T-helper 17 cell (primary cell): ENCODE data around the gene PRICKLE1. TPM values are rescaled to one million over a fixed set of nuclear protein-coding genes. Genes with fewer than 3 reads are reported as not detected.

Source experiments
- ATAC-seq: fragments of 150-1000 bp; cut with Tn5 transposase; 2 replicates; pipeline ENCODE4 v1.10.0; 2021; ENCODE audit warnings: mild to moderate bottlenecking, moderate library complexity
- DNase-seq, 3 donors: peaks; one replicate each; pipeline versions ENCODE4 v3.0.0 to v3.0.0-alpha.2; 2020 to 2021
- H3K9me3 ChIP-seq: one replicate; pipeline ENCODE4 v1.7.0; 2013; ENCODE audit warnings: low read length, mild to moderate bottlenecking; ENCODE audit not compliant: control insufficient read depth, poor library complexity, severe bottlenecking
- H3K27ac Mint-ChIP-seq: one replicate; pipeline ENCODE4 v1.8.0; 2022; ENCODE audit warnings: mild to moderate bottlenecking, moderate library complexity, mixed read lengths
- H3K27me3 Mint-ChIP-seq: one replicate; pipeline ENCODE4 v1.8.0; 2022; ENCODE audit warnings: mixed read lengths
- H3K36me3 Mint-ChIP-seq: one replicate; pipeline ENCODE4 v1.8.0; 2022; ENCODE audit warnings: low read depth, mixed read lengths
- H3K4me1 Mint-ChIP-seq: one replicate; pipeline ENCODE4 v1.8.0; 2022; ENCODE audit warnings: mild to moderate bottlenecking, mixed read lengths
- H3K4me3 Mint-ChIP-seq: one replicate; pipeline ENCODE4 v1.8.0; 2022; ENCODE audit warnings: mild to moderate bottlenecking, moderate library complexity, mixed read lengths
- total RNA-seq, 4 donors: library from RNA in 2 of 4; stranded (reverse) in 2 of 4; gene quantifications; one replicate each; pipeline ENCODE4 v1.2.3 and lab custom pipeline; 2022 to 2026

The PRICKLE1 gene
- total RNA-seq, 2 donors from 2014 or later: 0.27 to 0.86 TPM

- ATAC-seq: no peak
- H3K27ac Mint-ChIP-seq: no peak overlapping the region
- peaks cover 7% of the 10 kb centered on the region for H3K4me1 Mint-ChIP-seq
- no peak overlapping the region for H3K4me3 Mint-ChIP-seq
- peaks cover 51% of the 10 kb centered on the region for H3K27me3 Mint-ChIP-seq
- peaks cover 5% of the 10 kb centered on the region for H3K36me3 Mint-ChIP-seq
- DNase-seq: no peak
- no peaks in the 10 kb centered on the region for H3K9me3 ChIP-seq
Observed at GRCh38 chr12:42585154-42585840, 4.2 kb downstream of the PRICKLE1 start.

GRCh38 chr12:42584651-42585111, 4.9 kb downstream of the PRICKLE1 start:
- Mint-ChIP-seq H3K27me3 (peaks cover 49% of the 10 kb centered on the region), H3K27ac (no peak overlapping the region)

GRCh38 chr12:42583016-42583415, 6.5 kb downstream of the PRICKLE1 start:
- H3K9me3 ChIP-seq: no peaks in the 10 kb centered on the region
- no peak overlapping the region for H3K4me3 Mint-ChIP-seq
- no peaks in the 10 kb centered on the region for H3K4me1 Mint-ChIP-seq
- DNase-seq: no peak
- ATAC-seq: no peak
- no peak overlapping the region for H3K27ac Mint-ChIP-seq
- peaks cover 2% of the 10 kb centered on the region for H3K36me3 Mint-ChIP-seq
- peaks cover 45% of the 10 kb centered on the region for H3K27me3 Mint-ChIP-seq

More at GRCh38 chr12:42584651-42585111, 4.9 kb downstream of the PRICKLE1 start:
- H3K9me3 ChIP-seq: no peaks in the 10 kb centered on the region
- Mint-ChIP-seq H3K4me3 (no peak overlapping the region), H3K36me3 (peaks cover 5% of the 10 kb centered on the region), H3K4me1 (peaks cover 5% of the 10 kb centered on the region)
- ATAC-seq: no peak
- no peak for DNase-seq

GRCh38 chr12:42582498-42582897, 7.0 kb downstream of the PRICKLE1 start:
- Mint-ChIP-seq H3K27ac (no peak overlapping the region), H3K27me3 (peaks cover 40% of the 10 kb centered on the region), H3K4me3 (no peak overlapping the region), H3K36me3 (peaks cover 2% of the 10 kb centered on the region), H3K4me1 (no peaks in the 10 kb centered on the region)
- ATAC-seq: no peak
- no peaks in the 10 kb centered on the region for H3K9me3 ChIP-seq
- DNase-seq: no peak

- ATAC-seq: no peak
- H3K9me3 ChIP-seq: no peaks in the 10 kb centered on the region
- no peak for DNase-seq
- peaks cover 2% of the 10 kb centered on the region for H3K36me3 Mint-ChIP-seq
- no peaks in the 10 kb centered on the region for H3K4me1 Mint-ChIP-seq
- H3K27me3 Mint-ChIP-seq: peaks cover 36% of the 10 kb centered on the region
- H3K4me3 Mint-ChIP-seq: no peak overlapping the region
- no peak overlapping the region for H3K27ac Mint-ChIP-seq
Observed at GRCh38 chr12:42582050-42582449, 7.5 kb downstream of the PRICKLE1 start.

- H3K9me3 ChIP-seq: no peaks in the 10 kb centered on the region
- no peak for ATAC-seq
- H3K27ac Mint-ChIP-seq: no peak overlapping the region
- no peaks in the 10 kb centered on the region for H3K4me1 Mint-ChIP-seq
- H3K4me3 Mint-ChIP-seq: no peak overlapping the region
- no peaks in the 10 kb centered on the region for H3K36me3 Mint-ChIP-seq
- H3K27me3 Mint-ChIP-seq: peaks cover 15% of the 10 kb centered on the region
- no peak for DNase-seq
Observed at GRCh38 chr12:42576374-42576773, 13.2 kb downstream of the PRICKLE1 start.

GRCh38 chr12:42575717-42576116, 13.8 kb downstream of the PRICKLE1 start:
- Mint-ChIP-seq H3K4me1 (no peaks in the 10 kb centered on the region), H3K27ac (no peak overlapping the region), H3K4me3 (no peak overlapping the region), H3K36me3 (no peaks in the 10 kb centered on the region), H3K27me3 (peaks cover 11% of the 10 kb centered on the region)
- no peak for DNase-seq
- no peaks in the 10 kb centered on the region for H3K9me3 ChIP-seq
- ATAC-seq: no peak

- H3K4me3 Mint-ChIP-seq: no peak overlapping the region
- H3K36me3 Mint-ChIP-seq: no peaks in the 10 kb centered on the region
- ATAC-seq: no peak
- no peak for DNase-seq
- H3K27me3 Mint-ChIP-seq: peaks cover 8% of the 10 kb centered on the region
- no peak overlapping the region for H3K27ac Mint-ChIP-seq
- H3K9me3 ChIP-seq: no peaks in the 10 kb centered on the region
- no peaks in the 10 kb centered on the region for H3K4me1 Mint-ChIP-seq
Observed at GRCh38 chr12:42574851-42575266, 14.7 kb downstream of the PRICKLE1 start.

GRCh38 chr12:42571327-42572009, 18.1 kb downstream of the PRICKLE1 start:
- Mint-ChIP-seq H3K27ac (no peak overlapping the region), H3K27me3 (peaks cover 2% of the 10 kb centered on the region), H3K36me3 (no peaks in the 10 kb centered on the region), H3K4me1 (no peaks in the 10 kb centered on the region), H3K4me3 (no peak overlapping the region)
- no peak for DNase-seq
- no peaks in the 10 kb centered on the region for H3K9me3 ChIP-seq
- no peak for ATAC-seq

GRCh38 chr12:42570076-42570475, 19.5 kb downstream of the PRICKLE1 start:
- Mint-ChIP-seq H3K27me3 (peaks cover 16% of the 10 kb centered on the region), H3K27ac (no peak overlapping the region), H3K4me3 (no peak overlapping the region), H3K36me3 (no peaks in the 10 kb centered on the region), H3K4me1 (peaks cover 4% of the 10 kb centered on the region)
- DNase-seq (no peak), ATAC-seq (no peak)
- H3K9me3 ChIP-seq: no peaks in the 10 kb centered on the region

GRCh38 chr12:42568952-42569915, 20.3 kb downstream of the PRICKLE1 start:
- ATAC-seq: no peak
- Mint-ChIP-seq H3K4me1 (peaks cover 6% of the 10 kb centered on the region), H3K36me3 (no peaks in the 10 kb centered on the region), H3K27me3 (peaks cover 18% of the 10 kb centered on the region), H3K27ac (no peak overlapping the region), H3K4me3 (no peak overlapping the region)
- no peak for DNase-seq
- no peaks in the 10 kb centered on the region for H3K9me3 ChIP-seq

GRCh38 chr12:42565633-42566032, 23.9 kb downstream of the PRICKLE1 start:
- no peaks in the 10 kb centered on the region for H3K9me3 ChIP-seq
- ATAC-seq (no peak), DNase-seq (no peak)
- Mint-ChIP-seq H3K27me3 (peaks cover 18% of the 10 kb centered on the region), H3K4me1 (peaks cover 6% of the 10 kb centered on the region), H3K4me3 (no peak overlapping the region), H3K27ac (peak overlapping the region; percentile 27), H3K36me3 (peaks cover 2% of the 10 kb centered on the region)

GRCh38 chr12:42564996-42565395, 24.6 kb downstream of the PRICKLE1 start:
- H3K27me3 Mint-ChIP-seq: peaks cover 18% of the 10 kb centered on the region
- H3K4me1 Mint-ChIP-seq: peaks cover 6% of the 10 kb centered on the region

More at GRCh38 chr12:42564996-42565395, 24.6 kb downstream of the PRICKLE1 start:
- Mint-ChIP-seq H3K4me3 (no peak overlapping the region), H3K36me3 (peaks cover 2% of the 10 kb centered on the region), H3K27ac (no peak overlapping the region)
- ATAC-seq: no peak
- DNase-seq: no peak
- no peaks in the 10 kb centered on the region for H3K9me3 ChIP-seq
